HG02870 (cell line): ENCODE results near the gene KIF20B.
"Not testable (repeated sequence)": the region's sequence is repeated elsewhere in the genome, so short reads cannot be mapped to it uniquely, and the experiment has no call there.

Experiments
- ATAC-seq: cut with Tn5 transposase; IDR thresholded peaks from one replicate; pipeline ENCODE4 v1.9.1; 2021; ENCODE audit warnings: mild to moderate bottlenecking, moderate library complexity; ENCODE audit not compliant: unreplicated experiment

The KIF20B gene

GRCh38 chr10:89763671-89764070, 62.3 kb downstream of the KIF20B start:
- ATAC-seq, result not testable (repeated sequence)

DNA sequence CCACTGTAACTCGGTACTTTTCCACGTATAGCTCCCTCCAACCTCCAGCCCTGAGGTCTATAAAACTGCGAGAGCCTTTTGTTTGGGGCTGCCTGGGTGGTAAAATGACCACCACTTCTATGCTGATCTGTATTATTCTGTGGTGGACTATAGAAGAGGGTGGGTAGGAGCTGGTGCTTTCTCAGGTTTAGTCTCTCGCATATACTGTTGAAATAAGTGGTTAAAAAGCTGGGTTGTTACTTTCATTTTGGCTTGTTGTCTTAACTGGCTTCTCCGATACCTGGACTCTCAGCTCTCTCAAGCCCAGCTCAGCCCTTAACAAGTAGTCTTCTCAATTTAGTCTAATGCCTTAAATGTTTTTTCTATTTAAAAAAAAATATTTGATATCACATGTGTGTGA, 70.3 kb downstream of the KIF20B start:
- no peak for ATAC-seq

GRCh38 chr10:89773081-89773480, 71.7 kb downstream of the KIF20B start:
- ATAC-seq, result no peak

DNA sequence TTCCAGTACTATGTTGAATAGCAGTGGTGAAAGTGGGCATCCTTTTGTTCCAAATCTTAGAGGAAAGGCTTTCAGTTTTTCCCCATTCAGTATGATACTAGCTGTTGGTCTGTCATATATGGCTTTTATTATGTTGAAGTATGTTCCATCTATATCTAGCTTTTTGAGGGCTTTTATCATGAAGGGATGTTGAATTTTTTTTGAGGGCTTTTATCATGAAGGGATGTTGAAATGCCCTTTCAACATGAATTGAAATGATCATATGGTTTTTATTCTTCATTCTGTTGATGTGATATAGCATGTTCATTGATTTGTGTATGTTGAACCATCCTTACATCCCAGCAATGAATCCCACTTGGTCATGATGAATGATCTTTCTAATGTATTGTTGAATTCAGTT, 75.3 kb downstream of the KIF20B start:
- ATAC-seq, result no peak

- no peak for ATAC-seq
These were observed 81.1 kb downstream of the KIF20B start for GRCh38 chr10:89782470-89782869.

DNA sequence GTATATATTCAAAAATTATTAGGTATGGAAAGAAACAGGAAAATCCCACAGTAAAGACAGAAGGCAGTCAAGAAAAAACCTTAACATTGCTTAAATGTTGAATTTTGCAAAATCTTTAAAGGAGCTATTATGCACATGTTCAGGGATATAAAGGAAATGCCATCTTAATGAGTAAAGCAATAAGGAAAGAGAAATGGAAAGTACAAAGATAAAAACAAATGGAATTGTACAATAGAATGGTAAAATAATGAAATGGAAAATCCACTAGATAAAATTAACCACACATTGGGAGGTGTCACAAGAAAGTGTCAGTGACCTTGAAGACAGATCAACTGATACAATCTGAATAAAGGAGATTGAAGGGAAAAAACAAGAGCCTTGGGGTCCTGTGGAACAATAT, 82.0 kb downstream of the KIF20B start:
- no peak for ATAC-seq

- no peak for ATAC-seq
These were observed 83.7 kb downstream of the KIF20B start for GRCh38 chr10:89785095-89785494.

DNA sequence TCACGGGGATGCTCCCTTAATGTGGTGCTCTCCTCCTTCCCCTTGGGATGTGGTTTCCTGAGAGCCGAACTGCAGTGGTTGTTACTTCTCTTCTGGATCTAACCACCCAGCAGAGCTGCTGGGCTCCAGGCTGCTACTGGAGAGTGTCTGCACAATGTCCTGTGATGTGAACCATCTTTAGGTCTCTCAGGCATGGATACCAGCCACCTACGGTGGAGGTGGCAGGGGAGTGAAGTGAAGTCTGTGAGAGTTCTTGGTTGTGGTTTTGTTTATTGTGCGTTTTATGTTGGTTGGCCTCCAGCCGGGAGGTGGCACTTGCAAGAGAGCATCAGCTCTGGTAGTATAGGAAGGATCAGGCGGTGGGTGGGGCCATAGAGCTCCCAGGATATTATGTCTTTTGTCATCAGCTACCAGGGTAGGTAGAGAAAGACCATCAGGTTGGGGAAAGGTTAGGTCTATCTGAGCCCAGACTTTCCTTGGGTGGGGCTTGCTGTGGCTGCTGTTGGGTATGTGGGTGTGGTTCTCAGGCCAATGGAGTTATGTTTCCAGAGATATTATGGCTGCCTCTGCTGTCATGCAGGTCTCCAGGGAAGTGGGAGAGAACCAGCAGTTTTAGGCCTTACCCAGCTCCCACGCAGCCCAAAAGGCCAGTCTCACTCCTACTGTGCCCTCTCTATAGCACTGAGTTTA, 87.9 kb downstream of the KIF20B start:
- ATAC-seq, result no peak

- ATAC-seq, result no peak
These were observed 90.8 kb downstream of the KIF20B start for GRCh38 chr10:89792187-89792586.

- ATAC-seq, result no peak
These were observed 92.4 kb downstream of the KIF20B start for GRCh38 chr10:89793649-89794254.

GRCh38 chr10:89795840-89796239, 94.5 kb downstream of the KIF20B start:
- peak; percentile 55 for ATAC-seq

- ATAC-seq, result no peak
These were observed 96.7 kb downstream of the KIF20B start for GRCh38 chr10:89798092-89798491.

- ATAC-seq, result no peak
These were observed 98.2 kb downstream of the KIF20B start for GRCh38 chr10:89799573-89799972.

GRCh38 chr10:89805599-89806013, 104.2 kb downstream of the KIF20B start:
- peak; percentile 93 for ATAC-seq

- no peak for ATAC-seq
These were observed 107.5 kb downstream of the KIF20B start for GRCh38 chr10:89808842-89809241.

DNA sequence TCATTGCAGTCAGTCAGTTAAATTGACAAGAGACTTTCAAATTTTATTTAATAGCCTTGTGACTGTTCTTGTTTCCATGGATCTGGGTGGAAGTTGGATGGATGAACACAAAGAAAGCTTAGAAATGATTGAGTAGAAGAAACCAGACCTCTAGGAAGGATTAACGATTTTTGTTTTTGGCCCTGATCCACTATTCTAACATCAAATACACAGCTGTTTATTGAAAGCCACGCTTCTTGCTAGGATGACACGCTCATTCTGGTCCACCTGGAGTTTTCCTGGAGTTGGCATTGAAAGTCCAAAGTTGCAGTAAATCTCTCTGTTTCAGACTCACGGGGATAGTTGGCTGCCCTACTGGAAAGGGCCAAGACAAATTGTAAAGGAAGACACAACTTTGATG, 108.4 kb downstream of the KIF20B start:
- ATAC-seq, result no peak

DNA sequence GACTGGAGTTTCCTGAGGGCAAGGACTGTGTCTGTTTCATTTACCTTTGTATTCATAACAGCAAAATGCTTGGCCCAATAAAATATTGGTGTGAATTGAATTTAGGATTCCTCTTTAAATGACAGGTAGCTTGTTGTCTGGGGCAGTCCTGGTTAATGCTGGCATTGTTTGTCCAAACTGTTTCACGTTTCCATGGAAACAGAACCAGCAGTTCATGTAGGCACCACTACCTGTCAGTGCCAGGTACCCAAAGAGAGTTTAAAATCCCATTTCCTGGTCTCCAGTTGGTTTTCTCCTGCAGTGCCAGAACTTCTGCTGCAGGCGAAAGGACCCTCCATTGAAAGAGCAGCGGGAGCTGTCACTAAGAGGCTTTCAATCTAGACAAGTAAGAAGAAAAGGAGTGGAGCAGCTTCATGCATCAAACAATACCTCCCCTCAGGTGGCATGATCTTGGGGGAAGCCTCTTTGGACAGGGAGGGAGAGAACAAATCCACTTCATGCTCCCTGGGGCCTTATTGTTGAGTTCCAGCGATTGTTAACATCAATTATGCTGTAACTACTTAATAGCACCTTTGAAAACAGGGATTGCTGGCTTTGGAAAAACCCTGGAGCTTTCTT, 109.6 kb downstream of the KIF20B start:
- ATAC-seq, result no peak

- no peak for ATAC-seq
These were observed 112.2 kb downstream of the KIF20B start for GRCh38 chr10:89813546-89813945.

DNA sequence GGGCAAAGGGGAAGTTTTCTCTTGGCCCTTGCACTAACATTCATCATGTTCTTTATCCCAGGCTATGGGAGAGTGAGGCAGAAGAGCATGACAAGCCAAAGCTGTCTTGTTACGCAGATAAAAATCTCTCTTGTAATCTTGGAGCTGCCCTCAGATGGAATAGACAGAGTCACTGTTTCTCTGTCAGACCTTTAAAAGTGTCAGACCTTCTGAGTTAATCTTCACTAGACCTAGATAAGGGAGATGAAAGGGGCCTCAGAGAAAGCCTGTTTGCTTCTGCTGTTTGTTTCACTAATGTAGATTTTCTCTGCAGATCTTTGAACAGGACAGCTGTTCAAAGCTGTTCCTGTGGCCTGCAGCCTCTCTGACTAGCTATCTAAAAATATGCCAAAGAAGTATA, 112.9 kb downstream of the KIF20B start:
- no peak for ATAC-seq

DNA sequence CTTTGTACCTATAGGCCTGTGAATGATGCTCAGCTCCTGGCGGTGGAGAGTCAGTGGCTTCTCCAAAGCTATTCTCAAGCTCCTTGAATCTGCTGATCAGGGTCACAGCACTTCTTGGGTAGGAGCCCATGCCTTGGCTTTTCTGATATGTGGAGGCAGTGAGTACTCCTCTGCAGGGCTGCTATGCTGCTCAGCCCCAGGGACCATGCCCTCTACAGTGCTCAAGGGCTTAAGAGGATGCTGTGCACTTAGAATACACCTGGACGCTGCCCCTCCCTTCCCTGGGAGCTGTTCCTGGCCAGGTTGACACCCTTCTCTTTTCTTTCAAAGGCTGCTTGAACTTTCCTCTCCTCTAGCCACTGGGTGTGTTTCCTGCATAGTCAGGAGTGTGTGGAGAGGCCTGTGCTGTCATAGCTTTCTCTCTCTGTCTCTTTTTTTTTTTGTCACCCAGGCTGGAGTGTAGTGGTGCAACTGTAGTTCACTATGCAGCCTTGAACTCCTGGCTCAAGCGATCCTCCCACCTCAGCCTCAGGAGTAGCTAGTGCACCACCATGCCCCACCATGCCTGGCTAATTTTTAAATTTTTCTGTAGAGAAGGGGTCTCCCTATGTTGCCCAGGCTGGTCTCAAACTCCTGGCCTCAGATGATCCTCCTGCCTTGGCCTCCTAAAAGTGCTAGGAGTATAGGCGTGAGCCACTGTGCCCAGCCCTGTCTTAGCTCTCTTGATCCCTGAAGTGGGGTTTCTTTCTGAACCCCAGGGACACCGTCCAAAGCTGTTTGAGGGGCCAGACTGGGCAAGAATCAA, 113.9 kb downstream of the KIF20B start:
- ATAC-seq, result no peak

DNA sequence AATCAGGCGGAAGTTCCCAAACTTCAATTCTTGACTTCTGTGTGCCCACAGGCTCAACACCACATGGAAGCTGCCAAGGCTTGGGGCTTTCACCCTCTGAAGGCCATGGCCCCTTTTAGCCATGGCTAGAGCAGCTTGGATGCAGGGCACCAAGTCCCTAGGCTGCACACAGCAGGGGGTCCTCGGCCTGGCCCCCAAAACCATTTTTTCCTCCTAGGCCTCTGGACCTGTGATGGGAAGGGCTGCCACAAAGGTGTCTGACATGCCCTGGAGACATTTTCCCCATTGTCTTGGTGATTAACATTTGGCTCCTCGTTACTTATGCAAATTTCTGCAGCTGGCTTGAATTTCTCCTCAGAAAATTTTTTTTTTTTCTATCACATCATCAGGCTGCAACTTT, 117.6 kb downstream of the KIF20B start:
- ATAC-seq, result not testable (repeated sequence)
